Endothelial cell of hepatic sinusoid (primary cell): ENCODE results near the gene RTEL1.

Experiments
- in situ Hi-C: cut with HindIII; loops from 2 replicates; pipeline ENCODE4 v1.10.0; 2017; ENCODE audit warnings: low sequenced_read_pairs

Gene RTEL1

DNA sequence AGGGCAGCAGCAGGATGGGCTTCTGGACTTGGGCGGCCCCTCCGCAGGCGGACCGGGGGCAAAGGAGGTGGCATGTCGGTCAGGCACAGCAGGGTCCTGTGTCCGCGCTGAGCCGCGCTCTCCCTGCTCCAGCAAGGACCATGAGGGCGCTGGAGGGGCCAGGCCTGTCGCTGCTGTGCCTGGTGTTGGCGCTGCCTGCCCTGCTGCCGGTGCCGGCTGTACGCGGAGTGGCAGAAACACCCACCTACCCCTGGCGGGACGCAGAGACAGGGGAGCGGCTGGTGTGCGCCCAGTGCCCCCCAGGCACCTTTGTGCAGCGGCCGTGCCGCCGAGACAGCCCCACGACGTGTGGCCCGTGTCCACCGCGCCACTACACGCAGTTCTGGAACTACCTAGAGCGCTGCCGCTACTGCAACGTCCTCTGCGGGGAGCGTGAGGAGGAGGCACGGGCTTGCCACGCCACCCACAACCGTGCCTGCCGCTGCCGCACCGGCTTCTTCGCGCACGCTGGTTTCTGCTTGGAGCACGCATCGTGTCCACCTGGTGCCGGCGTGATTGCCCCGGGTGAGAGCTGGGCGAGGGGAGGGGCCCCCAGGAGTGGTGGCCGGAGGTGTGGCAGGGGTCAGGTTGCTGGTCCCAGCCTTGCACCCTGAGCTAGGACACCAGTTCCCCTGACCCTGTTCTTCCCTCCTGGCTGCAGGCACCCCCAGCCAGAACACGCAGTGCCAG is 38.7 kb downstream of the RTEL1 start, which contains the start of gene TNFRSF6B:
TSS of gene TNFRSF6B (plus strand) at position 25 of the 729 bp plus-strand sequence. CDS start at position 141, 116 bp downstream.
- in situ Hi-C loops = no loop called here

- in situ Hi-C loops = no loop called here
Observed at GRCh38 chr20:63697357-63697867, 39.3 kb downstream of the RTEL1 start.

DNA sequence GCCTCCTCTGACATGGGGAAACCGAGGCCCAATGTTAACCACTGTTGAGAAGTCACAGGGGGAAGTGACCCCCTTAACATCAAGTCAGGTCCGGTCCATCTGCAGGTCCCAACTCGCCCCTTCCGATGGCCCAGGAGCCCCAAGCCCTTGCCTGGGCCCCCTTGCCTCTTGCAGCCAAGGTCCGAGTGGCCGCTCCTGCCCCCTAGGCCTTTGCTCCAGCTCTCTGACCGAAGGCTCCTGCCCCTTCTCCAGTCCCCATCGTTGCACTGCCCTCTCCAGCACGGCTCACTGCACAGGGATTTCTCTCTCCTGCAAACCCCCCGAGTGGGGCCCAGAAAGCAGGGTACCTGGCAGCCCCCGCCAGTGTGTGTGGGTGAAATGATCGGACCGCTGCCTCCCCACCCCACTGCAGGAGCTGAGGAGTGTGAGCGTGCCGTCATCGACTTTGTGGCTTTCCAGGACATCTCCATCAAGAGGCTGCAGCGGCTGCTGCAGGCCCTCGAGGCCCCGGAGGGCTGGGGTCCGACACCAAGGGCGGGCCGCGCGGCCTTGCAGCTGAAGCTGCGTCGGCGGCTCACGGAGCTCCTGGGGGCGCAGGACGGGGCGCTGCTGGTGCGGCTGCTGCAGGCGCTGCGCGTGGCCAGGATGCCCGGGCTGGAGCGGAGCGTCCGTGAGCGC is 39.9 kb downstream of the RTEL1 start:
- in situ Hi-C loops = no loop called here

DNA sequence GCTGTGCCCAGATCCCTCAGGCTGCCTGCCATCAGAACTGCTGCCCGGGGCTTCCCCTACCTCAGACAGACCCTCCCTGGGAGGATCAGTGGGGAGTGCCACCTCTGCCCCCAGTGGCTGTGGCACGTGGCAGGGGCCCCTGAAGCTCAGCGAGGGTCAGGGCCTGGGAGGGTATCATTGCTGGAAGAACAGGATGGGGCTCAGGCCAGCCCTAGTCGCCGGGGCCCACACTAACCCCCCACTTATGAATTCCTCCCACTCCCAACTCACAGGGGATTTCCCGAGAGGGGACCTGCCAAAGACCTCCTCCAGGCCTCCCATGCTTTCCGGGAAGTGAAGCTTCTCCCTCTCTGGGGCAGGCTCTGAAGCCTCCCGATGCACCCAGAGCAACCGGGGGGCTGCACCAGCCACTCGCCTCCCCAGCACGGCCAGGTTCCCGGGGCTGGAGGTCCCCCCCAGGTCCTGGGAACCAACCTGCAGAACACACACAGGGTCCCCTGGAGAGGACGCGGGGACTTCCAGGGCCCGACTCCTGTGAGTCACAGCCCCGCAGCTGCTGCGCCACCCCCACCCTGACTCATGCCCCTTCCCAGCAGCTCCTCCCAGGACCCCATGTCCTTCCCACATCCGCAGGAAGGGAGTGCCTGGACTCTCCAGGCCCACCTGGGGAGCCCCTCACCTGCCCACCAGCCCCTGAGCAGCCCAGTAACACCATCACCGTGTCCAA is 40.8 kb downstream of the RTEL1 start:
- in situ Hi-C loops = no loop called here

- in situ Hi-C loops = no loop called here
Observed at GRCh38 chr20:63699466-63700198, 41.5 kb downstream of the RTEL1 start.

DNA sequence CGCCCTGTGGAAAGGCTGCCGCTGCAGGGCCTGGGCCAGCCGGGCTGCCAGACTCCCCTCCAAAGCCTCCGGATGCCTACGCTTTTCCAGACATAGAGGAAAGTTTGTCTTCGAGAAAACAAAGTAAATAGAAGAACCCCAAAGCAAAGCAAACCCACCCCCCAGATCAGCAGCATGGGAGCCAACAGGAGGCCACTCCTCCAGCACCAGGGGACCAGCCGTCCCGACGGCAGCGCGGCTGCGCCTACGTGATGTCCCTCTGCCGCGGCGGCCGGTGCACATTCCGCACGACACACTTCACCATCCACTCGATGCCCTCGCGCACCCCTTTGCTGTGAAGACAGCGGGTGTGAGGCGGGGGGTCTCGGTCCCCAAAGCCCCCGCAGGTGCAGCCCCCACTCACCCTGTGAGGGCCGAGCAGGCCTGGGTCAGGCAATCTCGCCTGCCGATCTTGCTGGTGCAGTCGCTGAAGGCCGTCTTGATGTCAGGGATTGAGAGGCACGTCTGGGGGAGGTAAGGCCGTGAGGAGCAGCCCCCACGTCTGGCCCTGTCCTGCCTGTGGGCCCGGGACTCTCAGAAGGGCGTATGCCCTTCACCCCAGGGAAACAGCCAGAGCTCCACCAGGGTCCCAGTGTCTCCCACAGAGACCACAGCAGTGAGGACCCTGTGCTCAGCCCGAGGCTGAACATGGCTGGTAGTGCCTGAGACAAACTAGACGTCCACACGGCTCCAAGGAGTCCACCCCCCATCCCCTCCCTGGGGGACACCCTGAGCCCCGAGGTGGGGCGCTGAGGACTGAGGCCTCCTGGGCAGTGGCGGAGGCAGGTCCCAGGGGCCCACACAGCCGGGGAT is 42.3 kb downstream of the RTEL1 start:
- in situ Hi-C loops = no loop called here

GRCh38 chr20:63701051-63701328 is 42.9 kb downstream of the RTEL1 start:
- in situ Hi-C loops = no loop called here

DNA sequence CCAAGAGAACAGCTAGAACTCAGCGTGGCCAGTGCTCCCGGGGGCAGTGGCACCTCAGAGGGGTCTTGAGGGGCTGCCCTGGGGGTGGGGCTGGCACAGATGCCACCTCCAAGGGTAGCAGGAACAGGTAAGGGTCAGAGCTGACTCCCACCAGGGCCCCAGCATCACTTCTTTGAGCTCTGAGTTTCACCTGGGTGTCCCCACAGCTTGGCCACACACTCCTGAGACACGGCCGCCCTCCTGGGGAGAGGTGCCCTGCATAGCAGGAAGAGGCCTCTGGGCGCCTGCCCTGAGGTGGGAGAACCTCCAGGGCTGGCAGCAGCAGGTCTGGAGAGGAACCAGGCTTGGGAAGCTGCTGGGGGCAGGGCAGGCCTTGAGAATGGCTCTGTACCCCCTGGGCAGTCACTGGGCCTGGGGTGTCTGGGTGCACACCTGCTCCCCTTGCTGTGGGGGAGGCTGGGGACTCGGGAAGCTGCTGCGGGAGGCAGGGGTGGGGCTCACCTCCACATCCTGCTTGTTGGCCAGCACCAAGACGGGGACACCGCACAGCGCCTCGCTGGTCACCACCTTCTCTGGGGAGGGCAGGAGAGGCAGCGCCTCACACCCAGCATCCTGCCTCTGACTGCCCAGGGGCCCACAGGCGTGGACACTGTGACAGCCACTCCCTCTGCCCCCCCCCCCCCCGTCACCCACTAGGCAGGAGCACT is 43.4 kb downstream of the RTEL1 start:
- in situ Hi-C loops = no loop called here

DNA sequence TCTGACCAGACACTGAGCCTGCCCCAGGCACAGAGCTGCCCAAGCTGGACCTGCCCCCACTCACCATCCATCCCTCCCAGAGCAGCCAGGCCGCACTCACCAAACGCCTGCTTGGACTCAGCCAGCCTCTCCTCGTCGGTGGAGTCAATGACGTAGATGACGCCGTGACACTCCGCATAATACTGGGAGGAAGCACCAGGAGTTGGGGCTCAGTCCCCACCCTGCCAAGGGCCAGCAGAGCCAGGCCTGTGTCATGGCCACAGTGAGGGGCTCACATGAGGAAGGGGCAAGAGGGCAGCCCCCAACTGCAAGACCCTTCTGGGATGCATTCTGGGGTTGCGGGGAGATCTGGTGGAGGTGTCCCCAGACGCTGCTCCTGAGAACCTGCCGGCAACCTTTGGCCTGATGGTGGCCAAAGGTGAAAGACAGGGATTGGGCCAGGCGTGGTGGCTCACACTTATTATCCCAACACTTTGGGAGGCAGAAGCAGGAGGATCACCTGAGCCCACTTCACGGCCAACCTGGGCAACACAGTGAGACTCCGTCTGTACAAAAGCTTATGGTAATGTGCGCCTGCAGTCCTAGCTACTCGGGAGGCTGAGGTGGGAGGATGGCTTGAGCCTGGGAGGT is 44.0 kb downstream of the RTEL1 start:
- in situ Hi-C loops = no loop called here

GRCh38 chr20:63702751-63703470 is 44.8 kb downstream of the RTEL1 start:
- in situ Hi-C loops = no loop called here

GRCh38 chr20:63703471-63703975 is 45.4 kb downstream of the RTEL1 start:
- in situ Hi-C loops = no loop called here

DNA sequence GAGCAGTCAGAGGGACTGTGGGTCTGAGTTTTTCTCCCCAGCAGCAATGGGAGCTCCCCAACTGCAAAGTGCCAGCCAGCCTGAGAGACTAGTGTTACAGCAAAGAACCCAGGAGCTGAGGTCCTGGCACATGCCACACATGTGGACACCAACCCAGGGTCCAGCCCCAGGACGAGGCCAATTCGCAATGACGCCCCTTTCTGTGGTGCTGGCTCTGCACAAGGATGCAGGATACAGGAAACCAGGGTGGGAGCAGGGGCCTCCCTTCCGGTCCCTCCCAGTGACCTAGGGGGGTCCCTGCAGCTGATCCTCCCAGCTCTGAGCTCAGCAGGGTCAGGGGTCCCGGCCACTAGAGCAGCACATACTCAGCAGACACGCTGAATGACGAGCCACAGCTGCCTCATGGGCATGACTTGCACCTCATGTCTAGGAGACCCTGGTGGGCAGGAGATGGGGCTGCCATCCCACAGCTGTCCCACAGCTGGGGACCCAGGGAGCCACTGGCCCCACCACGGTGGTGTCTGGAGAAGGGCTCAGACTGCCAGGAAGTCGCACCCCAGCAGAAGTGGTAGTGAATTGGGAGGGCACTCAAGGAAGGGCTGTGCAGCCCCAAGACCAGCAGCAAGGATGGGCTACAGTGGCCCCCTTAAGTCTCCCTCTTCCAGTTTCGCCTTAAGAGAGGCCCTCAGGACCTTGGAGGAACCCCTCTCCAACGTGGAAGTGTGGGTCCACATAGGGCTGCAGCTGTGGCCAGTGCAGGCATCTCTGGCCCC is 46.0 kb downstream of the RTEL1 start:
- in situ Hi-C loops = no loop called here

- in situ Hi-C loops = no loop called here
Observed at GRCh38 chr20:63704749-63705117, 46.6 kb downstream of the RTEL1 start.

GRCh38 chr20:63705232-63706026 is 47.3 kb downstream of the RTEL1 start:
- in situ Hi-C loops = no loop called here

- in situ Hi-C loops = no loop called here
Observed at GRCh38 chr20:63706027-63706695, 48.0 kb downstream of the RTEL1 start.

- in situ Hi-C loops = no loop called here
Observed at GRCh38 chr20:63706852-63707557, 48.9 kb downstream of the RTEL1 start.
